T-helper 9 cell (primary cell): Measurements from ENCODE around the gene APOC3.
"Not testable (repeated sequence)": the region's sequence is repeated elsewhere in the genome, so short reads cannot be mapped to it uniquely, and the experiment has no call there.

ENCODE experiments used
- DNase-seq: peaks from one replicate; pipeline ENCODE4 v3.0.0-alpha.2; 2020
- total RNA-seq, 2 donors: gene quantifications; one replicate each; lab custom pipeline; 2026; lab: John Stamatoyannopoulos, UW

Gene APOC3
- 0 reads per million in 2 donors for total RNA-seq

DNA sequence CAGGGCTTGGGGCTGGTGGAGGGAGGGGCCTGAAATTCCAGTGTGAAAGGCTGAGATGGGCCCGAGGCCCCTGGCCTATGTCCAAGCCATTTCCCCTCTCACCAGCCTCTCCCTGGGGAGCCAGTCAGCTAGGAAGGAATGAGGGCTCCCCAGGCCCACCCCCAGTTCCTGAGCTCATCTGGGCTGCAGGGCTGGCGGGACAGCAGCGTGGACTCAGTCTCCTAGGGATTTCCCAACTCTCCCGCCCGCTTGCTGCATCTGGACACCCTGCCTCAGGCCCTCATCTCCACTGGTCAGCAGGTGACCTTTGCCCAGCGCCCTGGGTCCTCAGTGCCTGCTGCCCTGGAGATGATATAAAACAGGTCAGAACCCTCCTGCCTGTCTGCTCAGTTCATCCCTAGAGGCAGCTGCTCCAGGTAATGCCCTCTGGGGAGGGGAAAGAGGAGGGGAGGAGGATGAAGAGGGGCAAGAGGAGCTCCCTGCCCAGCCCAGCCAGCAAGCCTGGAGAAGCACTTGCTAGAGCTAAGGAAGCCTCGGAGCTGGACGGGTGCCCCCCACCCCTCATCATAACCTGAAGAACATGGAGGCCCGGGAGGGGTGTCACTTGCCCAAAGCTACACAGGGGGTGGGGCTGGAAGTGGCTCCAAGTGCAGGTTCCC lies at the start of gene APOC3:
TSS of gene APOC3 (plus strand) at position 383 of the 659 bp plus-strand sequence. CDS start 676 bp downstream, outside the sequence.
- no peak for DNase-seq

GRCh38 chr11:116782728-116783127 lies 47.0 kb upstream of the APOC3 start:
- DNase-seq = no peak

- no peak for DNase-seq
These were observed 43.4 kb upstream of the APOC3 start for GRCh38 chr11:116786326-116786725.

GRCh38 chr11:116786966-116787365 lies 42.7 kb upstream of the APOC3 start:
- no peak for DNase-seq

- DNase-seq = no peak
These were observed 42.3 kb upstream of the APOC3 start for GRCh38 chr11:116787436-116787785.

- peak; percentile 84 for DNase-seq
These were observed 41.8 kb upstream of the APOC3 start, which contains the start of gene ZPR1 for GRCh38 chr11:116787786-116788486. TSS of gene ZPR1 (minus strand) at chr11:116788023. CDS start at chr11:116787990, 33 bp downstream.

DNA sequence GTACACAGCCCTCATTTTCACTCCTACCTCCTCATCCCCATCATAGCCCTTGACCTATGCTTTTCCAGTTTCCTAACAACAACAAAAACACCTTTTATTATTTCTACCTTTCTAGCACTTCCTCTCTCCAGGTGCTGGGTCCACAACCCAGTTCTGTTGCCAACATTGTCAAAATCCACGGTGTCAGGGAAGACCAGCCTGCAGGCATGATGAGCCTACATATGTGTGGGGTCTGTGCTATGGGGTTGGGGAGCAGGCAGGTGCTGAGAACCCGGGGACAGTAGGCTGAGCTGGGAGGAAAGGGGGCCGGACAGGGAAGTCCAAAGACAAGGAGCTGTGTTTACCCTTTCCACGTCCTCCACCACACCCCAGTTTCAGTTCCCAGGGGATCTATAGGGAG lies 41.2 kb upstream of the APOC3 start:
- DNase-seq = no peak

DNA sequence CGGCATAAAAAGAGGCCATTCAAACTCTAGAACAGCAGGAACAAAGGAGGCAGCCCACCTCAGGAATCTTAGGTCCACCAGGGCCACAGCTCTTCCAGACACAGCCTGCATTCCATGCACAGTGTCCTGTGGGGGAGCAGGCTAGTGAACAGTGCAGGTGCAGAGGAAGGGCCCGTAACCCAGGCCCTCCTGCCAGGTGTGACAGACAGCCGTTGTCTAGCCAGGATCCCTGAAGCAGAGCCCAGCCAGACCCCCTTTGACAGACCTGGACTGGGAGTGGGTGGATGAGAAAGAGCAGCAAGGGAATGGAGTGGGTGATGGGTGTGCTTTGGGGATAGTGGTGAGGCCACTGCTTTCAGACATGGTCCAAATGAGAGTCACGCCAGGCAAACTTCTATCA lies 40.7 kb upstream of the APOC3 start:
- no peak for DNase-seq

DNA sequence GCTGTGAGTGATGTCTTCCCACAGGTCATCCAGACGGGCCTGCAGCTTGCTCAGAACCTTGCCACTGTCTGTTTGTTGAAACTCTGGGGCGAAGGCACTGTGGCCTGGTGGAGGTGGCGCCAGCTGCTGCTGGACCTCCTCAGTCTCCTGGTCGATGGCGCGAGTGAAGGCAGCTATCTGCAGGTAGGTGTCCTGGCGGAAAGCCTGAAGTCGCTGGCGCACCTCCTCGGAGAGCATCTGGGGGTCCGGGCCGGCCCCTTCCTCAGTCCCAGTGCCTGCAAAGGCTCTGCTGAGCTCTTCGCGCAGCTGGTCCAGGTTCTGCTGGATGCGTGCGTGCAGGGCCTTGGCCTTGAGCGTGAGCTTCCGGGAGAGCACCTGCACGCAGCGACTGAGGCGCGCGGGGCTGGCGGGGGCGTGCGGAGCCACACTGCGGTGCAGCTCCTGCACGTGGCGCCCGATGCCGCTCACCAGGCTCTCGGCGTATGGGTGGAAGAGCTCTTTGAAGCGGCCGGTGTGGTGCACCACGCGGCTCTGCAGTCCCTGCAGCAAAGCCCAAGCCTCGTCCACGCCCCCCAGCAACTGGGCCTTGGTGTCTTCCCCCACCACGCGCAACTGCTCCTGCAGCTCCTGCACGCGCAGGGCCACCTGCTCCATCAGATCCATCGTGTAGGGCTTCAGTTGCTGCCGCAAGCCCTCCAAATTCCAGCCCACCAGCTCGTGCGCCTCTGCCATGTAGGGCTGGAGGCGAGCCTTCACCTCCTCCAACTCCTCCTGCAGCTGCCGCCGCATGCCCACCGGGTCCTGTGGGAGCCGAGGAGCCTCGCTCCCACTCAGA lies 39.3 kb upstream of the APOC3 start:
- DNase-seq = no peak

- DNase-seq = peak; percentile 81
These were observed 38.5 kb upstream of the APOC3 start for GRCh38 chr11:116791002-116791812.

DNA sequence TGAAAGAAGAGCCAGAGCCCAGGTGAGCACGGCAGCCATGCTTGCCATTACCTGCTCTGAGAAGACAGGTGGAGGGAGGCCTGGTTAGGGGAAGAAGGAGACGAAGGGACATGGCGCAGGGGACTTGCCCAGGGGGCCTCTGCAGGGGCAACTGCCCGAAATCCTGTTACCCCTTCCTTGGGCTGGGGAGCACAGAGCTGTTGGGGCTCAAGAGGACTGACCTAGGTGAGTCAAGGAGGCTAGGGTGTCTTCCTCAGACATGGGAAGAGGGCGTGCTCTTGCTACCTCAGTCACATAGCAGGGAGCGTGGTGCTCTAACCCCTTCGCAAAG lies 37.9 kb upstream of the APOC3 start, which contains the start of gene APOA5:
TSS of gene APOA5 (minus strand) at position 67 of the 331 bp plus-strand sequence. CDS start at position 48, 19 bp downstream.
- DNase-seq = no peak

GRCh38 chr11:116792144-116792868 lies 37.4 kb upstream of the APOC3 start:
- DNase-seq = no peak

DNA sequence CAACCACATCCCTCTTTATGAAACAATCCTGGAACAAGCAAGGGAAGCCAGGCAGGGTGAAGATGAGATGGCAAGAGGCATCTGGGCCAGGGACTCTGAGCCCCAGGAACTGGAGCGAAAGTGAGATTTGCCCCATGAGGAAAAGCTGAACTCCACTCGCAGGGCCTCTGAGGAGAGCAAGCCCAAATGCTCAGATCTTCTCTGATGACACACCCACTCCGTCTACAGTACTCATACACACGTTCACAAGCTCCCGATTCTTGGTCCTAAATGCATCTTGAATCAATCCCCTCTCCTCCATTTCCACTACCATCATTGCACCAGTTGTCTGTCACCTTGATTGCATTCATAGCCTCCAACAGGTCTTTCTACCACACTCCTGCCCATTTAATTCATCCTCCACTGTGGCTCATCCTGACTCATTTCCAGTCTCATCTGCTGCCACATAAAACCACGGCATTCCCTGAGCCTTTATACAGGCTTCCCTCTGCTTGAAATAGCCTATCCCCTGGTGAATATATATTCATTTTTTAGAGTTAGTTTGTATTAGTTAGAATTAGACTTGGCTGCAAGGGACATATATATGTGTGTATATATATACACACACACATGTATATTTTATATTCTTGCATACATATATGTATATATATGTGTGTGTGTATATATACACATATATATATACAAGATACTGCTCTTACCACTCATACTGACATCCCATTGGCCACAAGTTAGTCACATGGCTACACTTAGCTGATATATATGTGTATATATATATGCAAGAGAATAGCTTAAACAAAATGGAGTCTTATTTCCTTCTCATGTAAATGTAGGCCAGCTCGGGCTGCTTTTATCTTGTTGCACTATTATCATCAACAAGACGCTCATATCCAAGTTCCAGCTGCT lies 36.6 kb upstream of the APOC3 start:
- DNase-seq = no peak

GRCh38 chr11:116793772-116794097 lies 36.0 kb upstream of the APOC3 start:
- no peak for DNase-seq

DNA sequence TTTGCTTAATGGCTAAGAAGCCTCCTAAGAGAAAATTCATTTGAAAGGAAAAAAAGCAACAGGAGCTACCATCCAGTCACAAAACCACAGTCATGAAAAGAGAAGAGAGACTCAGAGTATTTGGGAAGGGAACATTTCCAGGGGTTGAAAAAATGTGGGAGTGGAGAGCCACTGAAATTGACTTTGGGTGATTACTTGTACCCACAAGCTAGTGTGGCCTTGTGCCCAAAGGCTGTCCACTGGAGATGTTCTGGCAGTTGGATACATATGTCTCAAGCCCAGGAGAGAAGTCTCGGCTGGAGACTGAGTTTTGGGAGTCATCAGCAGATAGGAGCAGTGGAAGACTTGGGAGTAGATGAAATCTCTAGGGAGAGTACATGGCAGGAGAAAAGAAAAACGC lies 34.9 kb upstream of the APOC3 start:
- no peak for DNase-seq

DNA sequence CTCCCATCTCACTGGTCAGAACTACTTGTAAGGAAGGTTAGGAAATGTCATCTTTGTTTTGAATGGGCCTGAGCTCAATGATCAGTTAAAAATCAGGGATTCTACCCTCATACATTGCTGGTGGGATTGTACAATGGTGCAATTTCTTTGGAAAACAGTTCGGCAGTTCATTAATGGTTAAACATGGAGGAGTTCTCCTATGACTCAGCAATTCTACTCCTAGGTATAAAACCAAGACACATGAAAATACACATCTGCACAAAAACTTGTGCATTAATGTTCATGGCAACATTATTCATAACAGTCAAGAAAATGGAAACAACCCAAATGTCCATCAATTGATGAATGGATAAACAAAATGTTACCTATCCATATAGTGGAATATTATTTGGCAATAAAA lies 33.2 kb upstream of the APOC3 start:
- no peak for DNase-seq

DNA sequence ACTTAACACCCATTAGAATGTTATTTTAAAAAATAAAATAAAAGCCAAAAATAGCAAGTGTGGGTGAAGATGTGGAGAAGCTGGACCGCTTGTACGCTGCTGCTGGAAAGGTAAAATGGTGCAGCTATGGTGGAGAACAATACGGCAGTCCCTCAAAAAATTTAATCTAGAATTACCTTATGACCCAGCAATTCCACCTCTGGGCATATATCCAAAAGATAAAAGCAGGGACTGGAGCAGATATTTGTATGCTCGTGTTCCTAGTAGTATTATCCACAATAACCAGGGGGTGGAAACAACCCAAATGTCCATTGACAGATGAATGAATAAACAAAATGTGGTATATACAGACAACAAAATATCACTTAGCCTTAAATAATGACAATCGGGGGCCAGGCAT lies 31.9 kb upstream of the APOC3 start:
- DNase-seq = no peak

DNA sequence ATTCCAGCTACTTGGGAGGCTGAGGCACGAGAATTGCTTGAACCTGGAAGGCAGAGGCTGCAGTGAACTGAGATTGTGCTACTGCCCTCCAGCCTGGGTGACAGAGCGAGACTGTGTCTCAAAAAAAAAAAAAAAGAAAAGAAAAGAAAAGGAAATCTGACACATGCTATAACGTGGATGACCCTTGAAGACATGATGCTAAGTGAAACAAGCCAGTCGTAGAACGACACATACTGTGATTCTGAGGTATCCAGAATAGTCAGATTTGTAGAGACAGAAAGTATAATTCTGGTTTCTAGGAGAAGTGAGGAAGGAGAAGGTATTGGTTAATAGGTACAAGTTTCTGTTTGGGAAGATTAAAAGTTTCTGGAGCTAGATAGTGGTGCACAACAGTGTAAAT lies 31.3 kb upstream of the APOC3 start:
- DNase-seq = no peak

GRCh38 chr11:116800610-116801009 lies 29.1 kb upstream of the APOC3 start:
- DNase-seq = no peak

DNA sequence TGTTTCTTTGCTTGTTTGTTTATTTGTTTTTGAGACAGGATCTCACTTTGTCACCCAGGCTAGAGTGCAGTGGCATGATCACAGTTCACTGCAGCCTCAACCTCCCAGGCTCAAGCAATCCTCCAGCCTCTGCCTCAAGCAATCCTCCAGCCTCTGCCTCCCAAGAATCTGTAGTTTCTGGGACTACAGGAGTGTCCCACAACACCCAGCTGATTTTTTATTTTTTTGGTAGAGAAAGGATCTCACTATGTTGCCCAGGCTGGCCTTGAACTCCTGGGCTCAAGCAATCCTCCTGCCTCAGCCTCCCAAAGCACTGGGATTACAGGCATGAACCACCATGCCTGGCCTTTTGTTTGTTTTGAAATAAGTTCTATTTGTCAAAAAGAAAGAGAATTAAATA lies 28.0 kb upstream of the APOC3 start:
- not testable (repeated sequence) for DNase-seq

DNA sequence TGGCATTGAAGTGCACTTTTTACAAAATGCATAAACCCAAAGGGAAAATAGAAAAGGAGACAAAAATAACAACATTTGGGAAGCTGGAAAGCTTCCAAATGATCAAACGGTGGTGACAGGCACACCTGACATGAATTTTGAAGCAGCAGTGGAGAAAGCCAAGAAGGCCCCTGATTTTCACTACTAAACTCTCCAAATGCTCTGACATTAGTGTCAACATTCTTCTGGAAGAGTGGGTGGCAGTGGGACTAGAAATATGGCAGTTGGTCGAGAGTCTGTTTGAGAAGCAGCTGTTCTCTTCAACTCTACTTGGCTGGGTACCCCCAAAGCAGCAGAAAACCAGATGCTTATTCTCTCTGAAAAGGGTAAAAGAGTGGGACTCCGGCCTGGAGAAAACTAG lies 25.7 kb upstream of the APOC3 start:
- no peak for DNase-seq
